Progenitor cell of endocrine pancreas (in vitro differentiated cells): ENCODE data around the gene GGACT. TPM values are rescaled to one million over a fixed set of nuclear protein-coding genes. Genes with fewer than 3 reads are reported as not detected.

Source experiments
- DNase-seq: peaks from one replicate; pipeline ENCODE4 v3.0.0; 2021; ENCODE audit warnings: low spot score; ENCODE audit not compliant: unreplicated experiment
- H3K27ac Mint-ChIP-seq: 2 replicates; pipeline ENCODE4 v1.8.0; 2021; ENCODE audit warnings: mild to moderate bottlenecking, moderate library complexity, mixed read lengths
- H3K27me3 Mint-ChIP-seq: 2 replicates; pipeline ENCODE4 v1.8.0; 2021; ENCODE audit warnings: mixed read lengths
- H3K36me3 Mint-ChIP-seq: 2 replicates; pipeline ENCODE4 v1.8.0; 2022; ENCODE audit warnings: mixed read lengths; ENCODE audit not compliant: insufficient read depth
- H3K4me1 Mint-ChIP-seq: 2 replicates; pipeline ENCODE4 v1.8.0; 2021; ENCODE audit warnings: low read depth, mixed read lengths
- H3K4me3 Mint-ChIP-seq: 2 replicates; pipeline ENCODE4 v1.8.0; 2021; ENCODE audit warnings: low read depth, mild to moderate bottlenecking, moderate library complexity, mixed read lengths
- H3K9me3 Mint-ChIP-seq: 2 replicates; pipeline ENCODE4 v1.8.0; 2021; ENCODE audit warnings: low read depth, mixed read lengths
- CTCF ChIP-seq: fragments of 200-600 bp; sonication (generic); IDR thresholded peaks from one replicate; pipeline ENCODE4 v1.5.0; 2021; ENCODE audit warnings: antibody characterized with exemption, mild to moderate bottlenecking; ENCODE audit not compliant: unreplicated experiment
- total RNA-seq: library from RNA; stranded (reverse); gene quantifications from 2 replicates; pipeline ENCODE4 v1.2.1, GENCODE V29; 2021

GGACT gene
- total RNA-seq, 1 donor from 2014 or later = 3.7 TPM

DNA sequence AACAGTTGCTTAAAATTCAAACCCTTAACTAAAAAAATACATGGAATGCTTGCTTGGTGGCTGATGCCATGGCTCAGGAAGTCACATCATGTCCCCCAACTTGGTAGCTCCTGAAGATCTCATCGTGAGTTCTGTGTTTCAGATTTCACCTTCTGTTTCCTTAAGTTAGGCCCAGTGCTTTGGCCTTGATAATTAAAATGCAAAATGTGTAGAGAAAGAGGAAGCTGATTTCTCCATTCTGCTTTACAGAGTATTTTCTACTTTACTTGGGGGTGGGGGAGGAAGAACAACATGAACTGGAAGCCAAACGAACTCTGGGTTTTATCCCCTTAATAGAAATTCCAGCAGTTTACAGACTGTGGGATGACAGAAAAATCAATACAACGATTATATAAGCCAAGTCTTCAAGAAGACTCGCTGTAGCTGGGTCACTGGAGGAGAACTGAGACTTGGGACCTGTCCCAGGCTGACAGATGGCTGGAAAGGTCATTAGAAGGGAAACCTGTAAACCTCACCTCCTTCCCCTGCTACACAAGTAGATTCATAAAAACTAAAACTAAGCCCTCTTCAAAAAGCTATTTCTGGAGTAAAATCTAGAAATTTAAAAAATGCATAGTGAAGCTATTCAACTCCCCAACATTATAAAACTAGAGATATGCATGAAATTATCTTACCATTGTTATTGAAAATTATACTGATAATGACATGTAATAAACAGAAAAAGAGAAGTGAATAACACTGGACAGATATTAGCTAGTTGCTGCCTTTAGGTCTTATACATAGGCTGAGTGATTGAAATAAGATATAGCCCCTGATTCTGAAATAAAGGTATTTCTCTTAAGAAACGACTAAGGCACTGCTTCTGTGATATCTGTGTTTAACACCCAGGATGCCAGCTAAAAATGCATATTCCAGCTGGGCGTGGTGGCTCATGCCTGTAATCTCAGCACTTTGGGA lies 22.1 kb upstream of the GGACT start:
- Mint-ChIP-seq H3K27ac (peak overlapping the region; percentile 67), H3K4me1 (peaks cover 5% of the 10 kb centered on the region)

GRCh38 chr13:100608906-100609305 lies 20.3 kb upstream of the GGACT start:
- H3K36me3 Mint-ChIP-seq = peaks cover 25% of the 10 kb centered on the region
- no peak for DNase-seq
- no peak overlapping the region for H3K27ac Mint-ChIP-seq
- no peaks in the 10 kb centered on the region for H3K9me3 Mint-ChIP-seq
- no peaks in the 10 kb centered on the region for H3K27me3 Mint-ChIP-seq
- TF ChIP-seq CTCF = no peak
- H3K4me1 Mint-ChIP-seq = peaks cover 5% of the 10 kb centered on the region
- H3K4me3 Mint-ChIP-seq = no peak overlapping the region

More for the DNA sequence above, 22.1 kb upstream of the GGACT start:
- TF ChIP-seq CTCF = no peak
- H3K36me3 Mint-ChIP-seq = peaks cover 23% of the 10 kb centered on the region
- no peaks in the 10 kb centered on the region for H3K27me3 Mint-ChIP-seq
- H3K9me3 Mint-ChIP-seq = no peaks in the 10 kb centered on the region
- no peak overlapping the region for H3K4me3 Mint-ChIP-seq
- DNase-seq = no peak

GRCh38 chr13:100608489-100608888 lies 19.9 kb upstream of the GGACT start:
- TF ChIP-seq CTCF = no peak
- DNase-seq = no peak
- H3K4me3 Mint-ChIP-seq = no peak overlapping the region
- no peaks in the 10 kb centered on the region for H3K27me3 Mint-ChIP-seq
- H3K4me1 Mint-ChIP-seq = peaks cover 5% of the 10 kb centered on the region
- no peaks in the 10 kb centered on the region for H3K9me3 Mint-ChIP-seq
- H3K27ac Mint-ChIP-seq = peak overlapping the region; percentile 85
- peaks cover 28% of the 10 kb centered on the region for H3K36me3 Mint-ChIP-seq

GRCh38 chr13:100604918-100605710 lies 16.5 kb upstream of the GGACT start:
- H3K4me1 Mint-ChIP-seq = no peaks in the 10 kb centered on the region
- no peaks in the 10 kb centered on the region for H3K9me3 Mint-ChIP-seq
- no peak for TF ChIP-seq CTCF
- no peaks in the 10 kb centered on the region for H3K27me3 Mint-ChIP-seq
- no peak overlapping the region for H3K4me3 Mint-ChIP-seq
- H3K36me3 Mint-ChIP-seq = peaks cover 15% of the 10 kb centered on the region
- no peak overlapping the region for H3K27ac Mint-ChIP-seq
- no peak for DNase-seq

DNA sequence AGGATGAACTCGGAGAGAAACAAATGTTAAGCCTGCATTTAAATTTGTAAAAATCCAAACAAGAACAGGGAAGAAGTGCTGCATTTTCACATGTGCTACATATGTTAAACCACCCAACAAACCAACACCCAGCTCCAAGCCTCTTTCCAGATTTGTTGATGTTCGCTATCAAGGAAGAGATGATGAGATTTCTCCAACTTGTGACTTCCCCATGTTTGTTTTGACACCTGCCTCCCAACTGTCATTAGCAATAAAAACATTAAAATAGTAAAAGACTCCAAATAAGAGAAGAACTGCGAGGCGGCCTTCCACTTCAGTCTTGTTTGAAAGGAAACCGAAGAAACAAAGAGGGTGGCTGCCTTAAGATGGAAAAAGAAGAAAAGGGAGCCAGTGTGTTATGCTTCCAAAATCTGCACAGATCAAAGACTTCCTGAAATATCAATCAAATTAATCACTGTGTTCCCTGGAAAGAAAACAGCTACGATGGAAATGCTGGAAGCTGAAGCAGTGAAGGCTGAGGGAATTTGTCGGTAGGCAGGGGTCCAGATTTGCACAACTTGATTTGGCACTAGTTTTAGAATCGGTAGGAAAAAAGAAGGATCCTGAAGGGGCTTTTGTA lies 14.0 kb upstream of the GGACT start:
- H3K9me3 Mint-ChIP-seq = no peaks in the 10 kb centered on the region
- no peaks in the 10 kb centered on the region for H3K4me1 Mint-ChIP-seq
- TF ChIP-seq CTCF = no peak
- peaks cover 11% of the 10 kb centered on the region for H3K36me3 Mint-ChIP-seq
- no peaks in the 10 kb centered on the region for H3K27me3 Mint-ChIP-seq
- no peak for DNase-seq
- H3K27ac Mint-ChIP-seq = no peak overlapping the region
- H3K4me3 Mint-ChIP-seq = no peak overlapping the region
